Heart left ventricle (tissue), 16 donors: ENCODE results near the gene SPTLC2. TPM values are rescaled to one million over a fixed set of nuclear protein-coding genes. Genes with fewer than 3 reads are reported as not detected.
A peak's percentile ranks its signal among the peaks of the same experiment; 100 is the strongest.

Experiments
- ATAC-seq, 4 donors: fragments of 200-7000 bp; cut with Tn5 transposase; one replicate each; pipeline ENCODE4 v1.9.1; 2020 to 2022; ENCODE audit warnings: moderate library complexity in 4 of 4, mild to moderate bottlenecking in 3 of 4, moderate number of reproducible peaks in 1 of 4
- DNase-seq, 5 donors: peaks; one replicate each; pipeline ENCODE4 v3.0.0-alpha.2; 2020
- H3K27ac ChIP-seq, 12 donors: fragments of 200-600 bp; sonication (generic) in 4 of 12; one replicate each; pipeline versions ENCODE4 v1.5.0 to v1.8.0; 2016 to 2022; ENCODE audit warnings: mild to moderate bottlenecking in 2 of 12
- H3K27me3 ChIP-seq, 9 donors: fragments of 200-600 bp; sonication (generic) in 2 of 9; one replicate each; pipeline versions ENCODE4 v1.5.1 to v1.8.0; 2016 to 2022; ENCODE audit warnings: mild to moderate bottlenecking in 3 of 9
- H3K36me3 ChIP-seq, 9 donors: fragments of 200-600 bp; sonication (generic) in 2 of 9; one replicate each; pipeline versions ENCODE4 v1.5.0 to v1.8.0; 2018 to 2022; ENCODE audit warnings: mild to moderate bottlenecking in 2 of 9
- H3K4me1 ChIP-seq, 12 donors: fragments of 200-600 bp; sonication (generic) in 4 of 12; one replicate each; pipeline versions ENCODE4 v1.5.0 to v1.8.0; 2016 to 2022; ENCODE audit warnings: mild to moderate bottlenecking in 3 of 12
- H3K4me3 ChIP-seq, 12 donors: fragments of 200-600 bp; sonication (generic) in 4 of 12; one replicate each; pipeline versions ENCODE4 v1.5.0 to v1.8.0; 2017 to 2022; ENCODE audit warnings: mild to moderate bottlenecking in 9 of 12, moderate library complexity in 4 of 12
- H3K9me3 ChIP-seq, 12 donors: fragments of 200-600 bp; sonication (generic) in 4 of 12; one replicate each; pipeline versions ENCODE4 v1.5.0 to v1.8.0; 2016 to 2022; ENCODE audit warnings: mild to moderate bottlenecking in 1 of 12
- CTCF ChIP-seq, 12 donors: fragments of 200-600 bp; sonication (generic) in 4 of 12; IDR thresholded peaks; one replicate each; pipeline versions ENCODE4 v1.5.0 to v1.8.0; 2018 to 2022; ENCODE audit warnings: antibody characterized with exemption in 12 of 12, mild to moderate bottlenecking in 5 of 12
- POLR2A ChIP-seq, 2 donors: fragments of 450-650 bp; IDR thresholded peaks; one replicate each; pipeline ENCODE4 v1.6.1; 2017; ENCODE audit warnings: antibody characterized with exemption in 2 of 2, mild to moderate bottlenecking in 2 of 2, moderate library complexity in 2 of 2
- WGBS, 4 donors: extraction: QIAGEN DNeasy Blood & Tissue Kit in 2 of 4; methylation state at CpG; one replicate each; pipeline versions ENCODE4 v1.1.5 to v1.1.7; 2013 to 2018; 5-methylcytosine and 5-hydroxymethylcytosine counted together
- intact Hi-C, 10 donors: fragments of 100-400 bp; cut with DNase I; formaldehyde crosslinking; loops; one replicate each; pipeline versions ENCODE4 v1.11.1 to v1.14.2; 2022
- polyA plus RNA-seq, 2 donors: library from polyadenylated mRNA; stranded (reverse); fragments of 200-250 nt; gene quantifications; one replicate each; pipeline ENCODE4 v1.2.3, GENCODE V29; 2013
- total RNA-seq, 9 donors: library from RNA; depleted of rRNA in 2 of 9; stranded (reverse); fragments of >200 nt in 2 of 9; fragmentation: NEBNext Ultra II Directional in 3 of 9; extraction: Animal tissue kit (Norgen Biotek cat#: 25700) in 3 of 9; gene quantifications; one replicate each; pipeline versions ENCODE4 v1.1.0 to v1.2.4, GENCODE V29; 2016 to 2023
- donor health status: ischemic (EF 13 %, LVEDD 7.1; RV severe dilation, severe dysfunction).
- donor health status: healthy with polysubstance abuse.
- donor health status: DM: no; HTN: yes; CAD: no.
- donor health status: DM: no; HTN: no; CAD: no.
- donor health status: ischemic (EF 25% LVEDD 6.9; RV normal size, moderate dysfunction).
- donor health status: ischemic (EF 25% LVEDD 5.7; RV mildly dilated, moderate dysfunction).
- donor health status: healthy.
- donor health status: DM: yes; HTN: yes; CAD: no.
- donor health status: ischemic (EF 35%, LVEDD 5.7; RV mildly dilated, moderate dysfunction).
- donor health status: nonischemic (EF 11% LVEDD 7.7; RV severe dilation, severe dysfunction).
- donor health status: DM: yes; HTN: yes; CAD: no.
- donor health status: PGD.
- donor health status: ischemic (EF 29% LVEDD 5.4; RV normal size, mild dysfunction).
- donor health status: nonischemic (EF 23%, LVEDD 6.1; RV moderate dilation, normal function).

SPTLC2 gene
- total and polyA plus RNA-seq, 11 donors: 3.8 to 25.2 (median 11.2) TPM

GRCh38 chr14:77659831-77660230, 43.4 kb upstream of the SPTLC2 start:
- TF ChIP-seq CTCF (IDR thresholded peaks at IDR 0.05) (no peak), POLR2A (IDR thresholded peaks at IDR 0.05) (no peak)

GRCh38 chr14:77657280-77657679, 40.8 kb upstream of the SPTLC2 start:
- ATAC-seq: peak; percentile 49 to 89 (median 62)
- Histone ChIP-seq H3K4me1 (peaks cover 0 to 43% (median 0%) of the 10 kb centered on the region in 12 donors), H3K4me3 (peak overlapping the region in 1 of 12 donors; percentile 12), H3K27ac (peak overlapping the region in 8 of 12 donors; percentile 13 to 80 (median 52)), H3K9me3 (no peaks in the 10 kb centered on the region), H3K36me3 (no peaks in the 10 kb centered on the region), H3K27me3 (no peaks in the 10 kb centered on the region)
- no peak for TF ChIP-seq CTCF (IDR thresholded peaks at IDR 0.05)
- TF ChIP-seq POLR2A (IDR thresholded peaks at IDR 0.05): no peak
- peak in 2 of 5 donors; percentile 20 to 36 for DNase-seq
- intact Hi-C loops: loop anchor here (2.0 to 10.0 kb wide), 6 partner anchors 48 to 908 kb away; partner anchors contain the start of genes ALKBH1 (in 8 of the 10), SLIRP (in 8 of the 10) and ADCK1 (in 1 of the 10)
- 44 to 53% (median 49%) methylated on average over 5 of the region's 5 CpGs for WGBS, 4 donors

More at GRCh38 chr14:77659831-77660230, 43.4 kb upstream of the SPTLC2 start:
- Histone ChIP-seq H3K4me3 (no peak overlapping the region), H3K27me3 (no peaks in the 10 kb centered on the region), H3K4me1 (peaks cover 0 to 43% (median 0%) of the 10 kb centered on the region in 12 donors), H3K27ac (peak overlapping the region in 1 of 12 donors; percentile 88), H3K9me3 (no peaks in the 10 kb centered on the region), H3K36me3 (no peaks in the 10 kb centered on the region)
- DNase-seq: no peak
- intact Hi-C loops: loop anchor here (5.0 to 10.0 kb wide), 5 partner anchors 45 to 905 kb away; partner anchors contain the start of genes ALKBH1 (in 8 of the 10), SLIRP (in 8 of the 10) and ADCK1 (in 1 of the 10)
- ATAC-seq: peak in 2 of 4 donors; percentile 31
- 82 to 89% (median 83%) methylated on average over 2 of the region's 2 CpGs for WGBS, 4 donors

GRCh38 chr14:77654001-77654441, 37.6 kb upstream of the SPTLC2 start:
- H3K9me3 ChIP-seq: no peaks in the 10 kb centered on the region
- intact Hi-C loops: loop anchor here in 6 of 10 donors (2.0 to 10.0 kb wide), 4 partner anchors 51 to 911 kb away; partner anchors contain the start of genes ALKBH1 (in 2 of the 6), SLIRP (in 2 of the 6) and ADCK1 (in 1 of the 6)
- DNase-seq (no peak), ATAC-seq (peak in 1 of 4 donors; percentile 21)
- H3K27ac ChIP-seq: no peak overlapping the region
- peaks cover 0 to 30% (median 0%) of the 10 kb centered on the region in 12 donors for H3K4me1 ChIP-seq
- no peak overlapping the region for H3K4me3 ChIP-seq
- no peaks in the 10 kb centered on the region for H3K36me3 ChIP-seq
- no peak for TF ChIP-seq POLR2A (IDR thresholded peaks at IDR 0.05)
- H3K27me3 ChIP-seq: no peaks in the 10 kb centered on the region
- WGBS, 4 donors: 69 to 71% (median 70%) methylated on average over 5 to 11 of the region's 11 CpGs

GRCh38 chr14:77649326-77649725, 32.9 kb upstream of the SPTLC2 start:
- no peak for DNase-seq
- ATAC-seq: no peak
- Histone ChIP-seq H3K4me1 (no peaks in the 10 kb centered on the region), H3K27me3 (no peaks in the 10 kb centered on the region), H3K9me3 (peaks cover 0 to 3% (median 0%) of the 10 kb centered on the region in 12 donors), H3K4me3 (no peak overlapping the region), H3K36me3 (no peaks in the 10 kb centered on the region), H3K27ac (no peak overlapping the region)
- intact Hi-C loops: no loop called here
- TF ChIP-seq POLR2A (IDR thresholded peaks at IDR 0.05): no peak
- TF ChIP-seq CTCF (IDR thresholded peaks at IDR 0.05): no peak
- 90 to 92% (median 91%) methylated on average over 3 of the region's 3 CpGs for WGBS, 4 donors
